NAMALWA (cell line): Measurements from ENCODE around the gene DBX1.

ENCODE experiments used
- DNase-seq: peaks from one replicate; pipeline ENCODE4 v3.0.0-alpha.2; 2015; ENCODE audit warnings: low spot score

Gene DBX1

GRCh38 chr11:20125927-20126326, 34.3 kb downstream of the DBX1 start:
- no peak for DNase-seq

DNA sequence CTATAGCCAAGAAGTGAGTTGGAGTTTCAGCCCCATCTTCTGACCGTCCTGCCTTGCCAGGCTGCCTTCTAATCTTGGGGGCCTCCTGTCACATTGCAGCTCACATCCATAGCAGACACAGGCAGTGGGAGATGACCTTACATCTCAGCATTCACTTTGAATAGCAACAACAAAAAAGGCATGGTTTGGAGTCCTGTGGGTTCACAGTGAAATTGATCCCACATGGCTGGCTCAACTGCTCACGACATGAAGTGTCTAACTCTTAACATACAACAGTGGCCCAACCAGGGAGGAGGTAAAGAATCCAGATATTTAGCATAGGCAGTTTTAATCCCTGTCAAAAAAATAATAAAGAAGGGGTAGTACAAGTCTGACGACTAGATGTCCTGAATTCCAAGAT, 38.1 kb downstream of the DBX1 start:
- no peak for DNase-seq

DNA sequence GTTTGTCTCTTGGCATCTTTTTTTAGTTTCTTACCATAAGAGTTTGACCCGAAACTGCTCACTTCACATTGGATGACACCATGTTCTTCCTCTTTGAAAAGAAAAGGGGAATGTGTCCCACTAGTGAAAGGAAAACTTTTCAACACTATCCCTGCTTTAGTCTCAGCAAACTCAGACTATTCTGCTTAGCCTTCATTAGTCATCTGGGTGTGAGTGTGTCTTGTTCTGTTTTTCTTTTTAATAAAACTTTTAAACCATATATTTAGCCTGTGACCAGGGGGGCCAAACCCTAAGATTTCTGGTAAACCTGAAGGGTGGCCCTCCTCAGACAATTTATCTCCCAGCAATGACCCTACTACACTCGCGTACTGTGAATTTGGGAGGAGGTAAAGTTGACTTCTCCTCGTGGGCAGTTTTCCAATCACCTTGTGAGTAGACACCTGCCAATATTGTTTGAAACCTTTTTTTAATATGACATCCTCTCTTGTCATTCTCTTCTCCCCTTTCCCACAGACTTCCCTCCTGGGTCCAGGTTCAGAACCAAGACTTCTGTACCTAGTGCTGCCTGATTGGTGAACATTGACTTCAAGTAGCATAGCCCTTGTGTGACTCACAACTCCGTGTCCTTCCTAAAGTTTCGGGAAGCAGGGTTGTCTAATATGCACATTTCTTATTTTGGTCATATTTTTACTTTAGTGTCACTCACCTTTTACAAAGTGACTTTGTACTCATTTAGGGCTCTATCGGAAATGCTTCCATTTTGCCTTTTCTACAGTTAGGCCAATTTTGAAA, 39.9 kb downstream of the DBX1 start:
- DNase-seq, result no peak

GRCh38 chr11:20119315-20119714, 41.0 kb downstream of the DBX1 start:
- DNase-seq, result no peak

DNA sequence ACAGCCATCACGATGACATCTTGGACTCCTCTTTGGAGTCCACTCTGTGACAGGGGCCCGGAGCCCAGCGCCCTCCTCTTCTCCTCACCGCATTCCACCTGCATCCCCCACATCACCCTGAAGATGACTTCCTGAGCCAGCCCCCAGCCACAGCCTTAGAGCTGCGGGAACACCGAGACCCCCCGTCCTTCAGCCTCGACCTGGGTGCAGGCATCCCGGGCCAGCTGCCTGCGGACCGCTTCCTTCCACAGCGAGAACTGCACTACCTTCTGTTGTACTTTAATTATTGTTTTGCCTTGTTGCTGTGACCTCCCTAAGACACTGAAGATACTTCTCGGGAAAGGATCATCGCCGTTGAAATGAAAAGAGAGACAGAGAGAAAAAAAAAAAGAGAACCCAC, 42.1 kb downstream of the DBX1 start:
- no peak for DNase-seq

GRCh38 chr11:20117291-20117690, 43.0 kb downstream of the DBX1 start:
- DNase-seq, result no peak

DNA sequence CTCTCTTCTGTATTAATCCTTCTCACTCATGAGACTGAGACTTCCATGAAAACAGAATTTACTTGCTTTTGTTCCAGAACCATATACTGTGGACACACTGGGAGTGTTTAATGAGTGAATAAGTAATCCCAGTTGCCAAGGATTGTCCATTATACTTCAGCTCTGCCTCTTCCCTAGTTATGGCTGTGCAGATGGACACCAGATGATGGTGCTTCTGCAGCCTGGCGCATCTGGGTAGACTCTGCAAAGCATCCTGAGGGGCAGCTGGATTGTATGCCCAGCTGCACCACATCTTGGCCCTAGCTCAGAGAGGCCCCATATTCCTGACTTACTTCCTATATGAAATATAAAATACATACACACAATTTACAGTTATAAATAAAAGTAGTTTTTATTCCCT, 43.5 kb downstream of the DBX1 start:
- no peak for DNase-seq

GRCh38 chr11:20114588-20114987, 45.7 kb downstream of the DBX1 start:
- DNase-seq, result no peak

- no peak for DNase-seq
Measured at GRCh38 chr11:20113149-20113438, 47.2 kb downstream of the DBX1 start.

GRCh38 chr11:20112291-20113148, 47.8 kb downstream of the DBX1 start:
- no peak for DNase-seq

DNA sequence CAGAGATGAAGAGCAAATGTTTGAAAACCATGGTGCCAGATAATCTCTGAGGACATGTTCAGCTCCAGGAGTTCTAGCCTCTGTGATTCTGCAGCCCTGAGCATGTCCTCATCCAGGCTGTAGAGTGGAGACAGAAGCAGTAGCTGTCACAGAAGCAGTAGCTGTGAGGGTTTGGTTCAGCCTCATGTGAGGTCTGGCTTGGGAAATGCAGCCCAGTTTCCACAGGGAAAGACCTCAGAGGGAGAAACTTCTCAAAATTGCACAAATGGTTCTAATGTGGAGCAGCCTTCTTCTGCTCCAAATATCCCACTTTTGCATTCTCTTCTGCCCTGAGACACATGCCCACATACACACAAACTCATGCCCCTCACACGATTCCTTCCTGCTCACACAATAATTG, 48.4 kb downstream of the DBX1 start:
- DNase-seq, result no peak

DNA sequence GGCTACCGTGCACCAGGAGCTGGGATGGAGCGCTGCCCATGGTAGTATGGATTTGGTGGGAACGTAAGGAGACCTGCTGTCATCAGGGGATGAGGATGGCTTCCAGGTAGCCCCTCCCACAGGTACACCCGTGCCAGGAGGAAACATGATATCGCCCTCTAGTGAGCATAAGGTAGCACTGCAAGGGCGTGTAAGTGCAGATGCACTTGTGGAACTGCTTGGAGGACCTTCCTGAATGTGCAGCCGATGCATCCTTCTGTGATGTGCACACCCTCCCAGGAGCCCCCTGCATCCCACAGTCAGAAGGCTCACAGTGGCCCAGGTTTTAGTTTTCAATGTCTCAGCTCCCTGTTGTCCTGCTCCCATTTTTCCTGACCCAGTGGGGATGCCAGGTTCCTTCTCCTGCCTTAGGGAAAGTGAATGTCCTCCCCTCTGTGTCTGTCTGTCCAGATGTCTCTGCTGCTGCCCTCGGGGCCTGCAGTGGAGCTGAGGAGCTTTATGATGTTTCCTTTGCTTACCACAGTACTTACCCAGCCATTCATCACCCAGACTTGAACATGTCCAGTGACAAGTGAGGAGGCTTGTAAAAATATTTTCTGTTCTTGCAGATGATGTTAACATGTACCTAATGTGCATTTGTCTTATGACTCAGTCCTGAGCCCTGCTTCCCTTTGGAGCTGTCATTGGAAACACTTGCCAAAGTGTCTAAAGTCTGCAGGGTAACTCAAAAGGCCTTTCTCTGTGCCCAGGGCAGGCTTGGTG, 49.2 kb downstream of the DBX1 start:
- DNase-seq, result peak; percentile 71

- no peak for DNase-seq
Measured at GRCh38 chr11:20109731-20110445, 50.4 kb downstream of the DBX1 start.
